ENCODE data around the gene PALLD. TPM values are rescaled to one million over a fixed set of nuclear protein-coding genes. Genes with fewer than 3 reads are reported as not detected.

The PALLD gene
- total RNA-seq, 2 donors from 2014 or later, result 440 to 625 TPM

DNA sequence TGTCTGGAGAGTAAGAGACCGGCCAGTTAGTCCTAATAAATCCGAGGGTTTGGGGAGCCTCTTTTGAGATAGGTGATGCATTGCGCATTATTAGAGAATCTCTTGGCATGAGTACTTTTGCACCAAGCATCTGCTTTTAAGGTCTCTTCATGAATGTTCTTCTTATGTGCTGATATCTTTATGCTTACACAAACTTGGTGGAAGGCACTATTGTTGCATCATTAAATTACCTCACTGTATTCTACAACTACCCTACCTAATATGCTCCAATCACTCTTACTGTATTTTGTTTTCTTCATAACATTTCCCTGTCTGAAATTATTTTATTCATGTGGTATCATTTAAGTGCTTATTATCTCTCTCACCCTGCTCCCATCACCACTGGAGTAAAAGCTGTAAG is 151.6 kb downstream of the PALLD start:
- intact Hi-C loops (cut with DNase I), result no loop called here
- ATAC-seq, result no peak

DNA sequence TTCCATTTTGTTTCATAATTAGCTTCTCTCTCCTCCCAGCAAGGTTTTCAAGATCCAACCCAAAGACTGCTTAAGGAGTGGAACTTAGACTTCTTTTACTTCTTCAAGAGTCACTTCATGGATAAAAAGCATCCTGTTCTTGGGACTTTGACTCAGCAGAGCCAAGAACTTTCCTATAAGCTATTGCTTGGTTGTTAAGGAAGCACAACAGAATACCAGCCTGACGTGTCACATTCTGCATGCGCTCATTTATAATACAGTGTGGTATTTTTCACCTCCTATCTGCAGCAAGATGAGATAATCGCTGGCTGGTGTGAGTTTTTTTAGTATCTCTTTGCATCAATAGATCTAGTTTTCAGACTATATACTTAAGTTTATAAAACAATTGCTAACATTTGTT is 152.1 kb downstream of the PALLD start:
- ATAC-seq (peak in 1 of 2 donors; percentile 29), DNase-seq (no peak)
- intact Hi-C loops (cut with DNase I), result no loop called here

More for the DNA sequence above, 151.6 kb downstream of the PALLD start:
- DNase-seq, result no peak

DNA sequence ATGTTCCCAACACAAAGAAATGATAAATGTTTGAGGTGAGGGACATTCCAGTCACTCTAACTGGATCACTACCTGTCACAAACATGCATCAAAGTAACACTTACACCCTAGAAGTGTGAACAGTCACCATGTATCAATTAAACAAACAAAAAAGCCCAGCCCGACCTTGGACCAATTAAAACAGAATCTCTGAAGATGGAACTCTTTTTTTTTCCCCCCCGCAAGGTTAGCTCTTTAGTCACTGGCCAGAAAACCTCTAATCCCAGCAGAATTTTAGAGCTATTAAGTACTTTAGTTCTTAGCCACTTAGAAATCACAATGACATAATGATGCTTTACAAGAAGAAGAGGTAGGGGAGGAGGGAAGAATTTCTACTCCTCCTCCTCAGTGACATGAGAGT is 154.5 kb downstream of the PALLD start:
- no peak for ATAC-seq

DNA sequence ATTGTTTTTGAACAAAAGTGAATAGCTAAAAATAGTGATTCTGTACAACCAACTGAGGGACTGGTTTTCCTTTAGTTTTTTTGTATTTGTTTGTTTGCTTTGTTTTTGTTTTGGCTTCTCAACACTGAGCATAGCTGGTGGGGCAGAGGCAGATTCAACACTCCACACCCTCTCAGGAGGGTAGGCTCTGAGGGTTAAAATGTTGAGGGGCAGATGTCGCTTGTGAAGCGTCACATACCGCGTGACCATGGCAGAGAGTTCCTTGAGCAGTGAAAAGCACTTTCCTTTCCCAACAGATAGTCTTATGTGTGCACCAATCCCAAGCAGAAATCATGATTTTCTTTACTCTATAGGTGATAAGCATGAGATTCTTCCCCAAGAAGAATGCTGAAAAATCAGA is 155.0 kb downstream of the PALLD start:
- intact Hi-C loops (cut with DNase I), result no loop called here
- ATAC-seq, result no peak

More for the DNA sequence above, 154.5 kb downstream of the PALLD start:
- intact Hi-C loops (cut with DNase I), result no loop called here
- DNase-seq, result no peak

DNA sequence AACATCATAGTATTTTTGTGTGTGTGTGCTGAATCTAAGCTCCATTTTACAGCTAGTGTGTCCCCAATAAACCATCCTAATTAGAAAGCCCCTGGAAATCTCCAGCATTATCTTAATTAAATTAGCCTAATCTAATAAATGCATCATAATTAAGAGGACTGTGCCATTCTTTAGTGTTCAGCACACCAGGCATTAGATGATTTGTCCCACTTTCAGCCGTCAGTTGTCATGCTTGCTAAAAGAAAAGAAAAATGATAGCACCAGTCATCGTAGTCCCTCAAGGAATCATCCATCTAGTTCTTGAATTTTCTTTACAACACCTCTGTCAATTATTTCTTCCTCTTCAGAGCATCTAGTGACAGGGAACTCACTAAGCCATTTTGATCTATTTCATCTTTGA is 155.9 kb downstream of the PALLD start:
- no peak for DNase-seq
- intact Hi-C loops (cut with DNase I), result no loop called here
- ATAC-seq, result no peak

More for the DNA sequence above, 155.0 kb downstream of the PALLD start:
- no peak for DNase-seq

DNA sequence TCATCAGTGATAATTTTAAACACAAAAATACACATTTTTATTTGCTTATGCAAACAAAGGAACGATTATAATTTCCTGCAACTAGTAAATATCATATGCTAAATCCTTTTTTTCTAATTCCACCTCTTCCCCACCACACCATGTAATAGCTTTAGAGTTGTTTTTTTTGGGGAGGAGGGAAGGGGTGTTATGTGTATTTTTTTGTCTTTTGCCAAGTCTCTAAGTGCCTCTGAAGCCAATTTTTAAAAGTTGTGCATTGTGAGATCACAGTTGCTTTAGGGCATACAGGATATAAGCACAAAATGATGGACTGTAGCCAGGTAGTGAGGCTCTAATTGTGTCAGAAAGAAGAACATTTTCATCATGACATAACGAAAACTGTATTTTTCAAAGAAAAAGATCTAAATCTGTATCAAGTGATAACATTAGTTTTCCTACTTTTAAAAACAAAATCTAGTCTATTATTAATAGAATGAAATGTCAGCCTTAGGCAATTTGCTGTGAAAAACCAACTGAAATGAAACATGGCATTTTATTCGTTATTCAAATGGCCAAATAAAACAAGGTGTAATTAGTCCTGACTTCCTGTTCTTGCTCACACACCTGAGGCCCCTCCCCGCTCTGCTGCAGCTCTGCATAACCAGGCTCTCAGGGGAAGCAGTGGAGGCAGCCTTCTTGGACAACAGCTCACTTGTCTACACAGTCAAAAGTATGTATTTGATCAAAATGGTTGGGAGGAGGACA is 157.4 kb downstream of the PALLD start:
- DNase-seq (no peak), ATAC-seq (no peak)
- intact Hi-C loops (cut with DNase I), result no loop called here

DNA sequence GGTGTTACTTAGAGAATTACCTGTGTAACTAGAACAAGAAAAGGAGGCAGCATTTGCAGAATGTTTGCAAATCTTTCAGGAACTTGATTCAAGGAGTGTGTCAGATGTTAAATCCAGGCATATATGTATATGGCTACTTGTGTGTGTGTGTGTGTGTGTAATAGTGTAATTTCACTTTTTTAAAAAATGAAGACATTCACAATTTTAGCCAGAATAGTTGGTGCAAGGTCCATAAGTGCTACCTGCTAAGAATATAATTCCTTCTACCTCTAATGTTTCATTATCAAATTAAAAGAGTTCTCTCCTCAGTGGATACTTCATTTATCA is 158.0 kb downstream of the PALLD start:
- no peak for ATAC-seq
- intact Hi-C loops (cut with DNase I), result no loop called here
- DNase-seq, result no peak

DNA sequence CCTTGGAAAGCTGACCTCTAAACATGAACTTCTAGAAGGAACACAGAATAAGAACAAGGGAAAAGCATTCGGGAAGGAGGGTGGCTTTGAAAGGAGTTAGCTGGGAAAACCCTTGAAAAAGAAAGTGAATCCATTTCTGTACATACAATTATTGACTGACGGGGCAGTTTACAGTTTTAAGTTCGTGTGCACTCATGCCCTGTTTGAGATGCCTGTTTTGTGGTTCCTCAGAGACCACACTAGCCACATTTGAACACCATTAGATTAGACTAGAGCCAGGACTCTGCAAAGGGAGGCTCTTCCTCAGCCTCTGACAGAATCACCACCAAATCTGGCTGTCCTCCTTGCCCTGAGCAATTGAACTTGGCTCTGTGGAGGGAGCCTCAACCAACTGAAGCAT is 158.3 kb downstream of the PALLD start:
- DNase-seq (no peak), ATAC-seq (no peak)
- intact Hi-C loops (cut with DNase I), result no loop called here

DNA sequence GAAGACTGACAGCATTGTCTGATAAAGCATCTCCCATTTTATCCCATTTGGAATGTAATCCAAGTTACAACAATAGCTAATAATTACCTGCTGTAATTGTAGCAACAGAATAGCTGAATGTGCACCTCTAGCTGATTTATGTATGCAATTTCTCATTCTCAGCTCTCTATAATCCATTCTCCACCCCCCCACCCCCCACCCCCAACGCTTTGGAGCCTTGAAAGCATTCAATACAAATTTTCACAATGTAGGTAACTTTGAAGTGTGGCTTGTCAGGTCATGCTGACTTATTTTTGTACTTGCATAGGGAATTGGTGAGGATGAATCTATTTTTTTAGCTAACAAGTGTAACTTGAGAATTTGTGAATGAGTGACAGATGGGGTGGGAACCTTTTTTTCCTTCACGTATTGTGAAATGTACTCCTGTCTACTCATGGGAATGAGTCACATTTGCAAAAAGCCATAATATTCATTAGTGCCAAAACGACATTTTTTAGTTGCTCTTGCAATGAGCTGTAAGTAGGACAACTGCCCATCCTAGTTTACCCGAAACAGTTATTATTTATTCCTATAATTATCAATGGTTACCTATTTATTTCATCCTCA is 159.3 kb downstream of the PALLD start:
- intact Hi-C loops (cut with DNase I), result no loop called here
- ATAC-seq (peak in 1 of 2 donors; percentile 54), DNase-seq (no peak)

DNA sequence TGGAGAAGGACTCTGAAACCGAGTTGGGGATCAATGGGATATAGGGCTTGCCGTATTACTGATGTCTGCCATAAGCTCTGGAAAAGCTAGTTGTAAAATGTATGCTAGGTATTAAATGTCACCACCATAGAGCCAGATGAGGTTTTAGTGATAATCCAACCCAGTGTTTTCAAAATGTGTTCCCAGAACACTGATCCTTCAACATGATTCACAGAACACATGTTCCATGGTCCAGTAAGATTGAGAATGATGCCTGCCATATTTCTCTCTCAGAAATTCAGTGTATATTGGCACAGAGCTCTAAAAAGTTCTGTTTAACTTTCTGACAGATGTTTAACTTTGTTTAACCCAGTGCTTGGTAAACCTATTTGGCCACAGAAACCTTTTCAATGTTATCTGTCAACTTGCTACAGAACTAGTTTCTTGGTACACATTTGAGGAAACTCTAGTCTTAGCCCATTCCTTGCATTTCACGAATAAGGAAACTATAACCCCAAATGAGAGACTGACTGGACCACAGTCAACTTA is 160.2 kb downstream of the PALLD start:
- ATAC-seq (no peak), DNase-seq (no peak)
- intact Hi-C loops (cut with DNase I), result no loop called here

DNA sequence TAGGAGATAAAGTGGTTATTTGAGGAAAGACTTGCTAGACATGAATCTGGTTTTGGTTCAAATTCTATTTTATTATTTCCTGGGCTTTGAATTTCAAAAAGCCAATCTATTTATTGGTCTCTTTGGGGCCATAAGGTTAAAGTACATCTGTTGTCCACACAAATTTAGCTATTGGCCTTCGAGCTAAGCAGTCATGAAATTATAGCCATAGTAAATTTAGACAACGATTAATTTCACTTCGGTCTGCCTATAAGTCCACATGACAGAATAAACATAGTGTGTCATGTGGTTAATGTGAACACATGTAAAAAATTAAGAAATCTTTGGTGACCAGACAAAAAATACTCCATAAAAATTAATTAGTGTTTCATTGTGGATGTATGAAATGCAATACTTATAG is 161.9 kb downstream of the PALLD start:
- no peak for DNase-seq
- ATAC-seq, result no peak
- intact Hi-C loops (cut with DNase I), result no loop called here

DNA sequence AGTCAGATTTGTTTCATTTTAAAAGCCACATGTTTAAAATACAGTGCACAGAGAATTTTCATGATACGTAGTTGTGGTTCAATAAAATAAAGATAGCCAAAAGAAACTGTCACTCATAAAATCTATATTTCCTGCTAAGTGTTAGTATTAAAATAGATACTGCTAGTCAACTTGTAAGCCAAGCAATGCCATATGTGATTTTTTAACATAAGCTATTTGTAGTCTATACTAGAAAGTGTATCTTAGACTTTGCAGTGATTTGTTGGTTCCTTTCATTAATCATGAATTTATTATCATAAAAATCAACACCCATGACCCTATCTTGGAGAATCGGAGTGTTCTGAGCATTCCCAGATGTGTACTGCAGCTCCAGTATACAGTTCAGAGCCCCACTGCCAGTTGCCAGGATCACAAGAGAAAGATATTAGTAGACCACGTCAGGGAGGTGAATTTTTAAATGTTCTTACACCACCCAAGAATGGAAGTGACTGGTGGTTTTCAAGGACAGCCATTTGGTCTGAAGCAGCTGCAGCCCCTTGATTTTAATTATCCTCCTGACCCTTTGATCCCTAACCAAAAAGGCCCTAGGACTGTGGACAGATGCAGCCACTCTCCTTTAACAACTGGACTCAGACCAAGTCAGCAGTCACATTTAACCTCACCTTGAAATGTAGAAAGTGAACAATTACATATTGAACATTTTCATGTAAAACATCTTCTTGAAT is 163.1 kb downstream of the PALLD start:
- intact Hi-C loops (cut with DNase I), result no loop called here
- ATAC-seq, result no peak
- no peak for DNase-seq

DNA sequence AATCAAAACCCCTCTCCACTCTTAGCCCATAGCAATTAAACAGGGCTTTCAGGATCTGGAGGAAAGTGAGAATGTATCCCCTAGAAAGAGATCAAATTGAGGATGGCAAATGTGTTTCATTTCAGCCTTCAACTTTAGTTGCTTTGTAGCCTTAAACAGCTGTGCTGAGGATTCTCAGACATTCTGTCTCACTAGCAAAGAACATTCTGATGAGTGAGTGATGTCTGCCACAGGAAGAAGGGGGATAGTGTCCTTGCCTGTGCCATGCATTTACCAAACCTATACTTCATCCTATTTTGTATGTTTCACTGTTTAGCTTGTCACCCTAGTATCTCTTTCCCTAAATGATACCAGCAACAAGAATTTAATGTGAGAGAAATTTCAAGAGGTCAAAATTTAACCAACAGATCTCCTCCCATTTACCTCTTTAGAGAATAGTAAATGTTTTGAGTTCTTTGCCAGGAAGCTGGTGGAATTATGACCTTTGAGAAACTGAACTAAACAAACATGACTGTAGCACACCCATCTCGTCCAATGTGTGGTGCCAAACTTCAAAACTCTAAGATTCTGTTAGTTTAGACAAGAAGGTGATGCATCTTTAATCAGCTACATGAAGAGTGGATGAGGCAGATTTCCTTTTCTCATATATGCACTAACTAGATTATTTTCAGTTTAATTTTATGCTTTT is 165.6 kb downstream of the PALLD start:
- ATAC-seq (no peak), DNase-seq (no peak)
- intact Hi-C loops (cut with DNase I), result no loop called here

DNA sequence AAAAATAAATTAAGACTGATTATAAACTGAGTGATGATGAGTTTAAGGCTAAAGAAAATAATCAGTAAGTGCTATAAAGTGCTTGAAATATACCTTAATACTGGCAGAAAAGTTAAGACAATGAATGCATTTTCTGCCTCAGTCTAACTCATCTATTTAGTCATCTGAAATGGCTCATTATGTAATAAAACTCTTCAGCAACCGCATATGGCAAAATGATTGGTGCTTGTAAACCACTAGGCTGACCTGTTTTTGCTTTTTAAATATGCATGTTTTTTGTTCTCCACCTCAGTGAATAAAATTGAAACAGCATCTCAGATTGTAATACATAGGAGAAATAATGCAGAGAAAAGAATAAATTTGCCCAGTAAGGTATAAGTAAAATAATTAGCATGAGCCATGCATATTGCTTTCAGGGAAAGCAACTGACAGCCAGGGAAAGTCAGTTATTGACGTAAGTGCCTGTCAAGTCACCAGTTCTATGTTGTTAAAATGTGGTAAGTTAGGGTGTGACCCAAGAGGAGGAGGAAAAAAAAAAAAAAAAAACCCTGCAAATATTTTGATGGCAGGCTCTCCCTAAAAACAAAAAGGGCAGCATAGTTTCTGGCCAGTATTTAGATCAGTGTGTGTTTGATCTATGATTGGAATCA is 167.5 kb downstream of the PALLD start:
- intact Hi-C loops (cut with DNase I), result no loop called here
- ATAC-seq (no peak), DNase-seq (no peak)

DNA sequence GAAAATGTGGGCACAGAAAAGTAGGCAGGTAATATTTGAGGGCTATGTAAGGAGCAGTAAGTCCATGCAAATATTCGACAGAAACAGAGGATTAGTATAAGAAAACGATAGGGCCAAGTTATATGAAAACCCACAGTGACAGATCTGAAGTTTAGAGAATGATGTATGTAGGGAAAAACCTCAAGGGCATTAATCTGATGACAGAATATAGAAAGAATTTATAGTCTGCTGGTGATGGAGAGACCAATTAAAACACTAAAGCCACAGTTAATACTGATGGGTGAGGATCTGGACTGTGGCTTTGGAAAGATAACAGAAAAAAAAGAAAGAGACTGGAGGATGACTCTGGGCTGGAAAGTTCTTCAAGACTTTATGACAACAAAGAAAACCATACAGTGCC is 169.7 kb downstream of the PALLD start:
- ATAC-seq (peak in 1 of 2 donors; percentile 18), DNase-seq (no peak)

DNA sequence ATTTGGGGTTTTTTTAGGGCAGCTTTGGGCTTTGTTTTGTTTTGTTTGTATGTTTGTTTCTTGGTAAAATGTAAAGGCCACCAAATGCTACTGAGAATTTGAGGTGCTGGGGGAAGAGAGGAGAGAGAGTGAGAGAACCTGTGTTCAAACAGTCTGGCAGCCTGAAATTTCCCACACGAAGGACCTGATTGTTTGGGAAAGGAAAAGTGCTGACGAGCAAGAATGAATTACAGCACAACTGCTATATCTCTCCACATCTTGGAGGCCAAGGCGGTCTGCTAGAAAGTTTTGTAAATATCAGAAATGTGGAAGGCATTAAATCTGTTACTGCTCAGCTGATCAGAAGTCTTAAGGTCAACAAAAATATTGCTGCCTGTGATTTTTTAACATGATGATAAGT is 170.5 kb downstream of the PALLD start:
- intact Hi-C loops (cut with DNase I), result no loop called here
- no peak for DNase-seq
- ATAC-seq, result no peak

More for the DNA sequence above, 169.7 kb downstream of the PALLD start:
- intact Hi-C loops (cut with DNase I), result no loop called here

DNA sequence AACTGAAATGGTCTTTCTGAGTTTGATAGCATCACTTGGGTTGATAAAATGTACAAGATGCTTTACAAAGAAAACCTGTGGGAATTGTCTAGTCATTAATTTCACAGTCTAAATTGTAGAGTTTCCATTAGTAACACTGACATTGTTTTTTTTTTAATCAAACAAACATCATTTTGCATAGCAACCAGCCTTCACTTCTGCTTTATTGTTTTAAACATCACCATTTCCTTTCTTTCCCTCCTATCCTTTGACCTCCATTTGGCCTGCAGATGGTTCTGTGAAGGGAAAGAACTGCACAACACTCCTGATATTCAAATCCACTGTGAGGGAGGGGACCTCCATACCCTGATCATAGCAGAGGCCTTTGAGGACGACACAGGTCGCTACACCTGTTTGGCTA is 171.1 kb downstream of the PALLD start:
- DNase-seq (no peak), ATAC-seq (no peak)
- intact Hi-C loops (cut with DNase I), result no loop called here

DNA sequence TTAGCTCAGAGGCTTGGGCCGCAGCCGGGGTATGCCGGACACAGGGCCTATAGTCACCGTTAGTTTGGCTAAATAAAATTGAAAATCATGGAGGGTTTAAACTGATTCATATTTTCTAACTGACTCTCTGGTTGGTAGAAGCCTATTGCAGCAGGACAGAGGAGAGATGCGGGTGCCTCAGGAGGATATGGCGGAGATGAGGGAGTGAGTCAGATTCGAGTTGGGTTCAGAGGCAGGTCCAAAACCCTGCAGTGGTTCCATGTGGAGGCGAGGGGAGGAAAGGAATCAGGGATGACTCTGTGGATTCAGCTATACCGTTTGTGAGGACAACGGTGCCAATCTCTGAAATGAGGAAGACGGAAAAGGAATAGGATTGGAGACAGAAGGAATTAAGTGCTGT is 176.6 kb downstream of the PALLD start:
- ATAC-seq, result no peak
- intact Hi-C loops (cut with DNase I), result no loop called here
- DNase-seq, result no peak

DNA sequence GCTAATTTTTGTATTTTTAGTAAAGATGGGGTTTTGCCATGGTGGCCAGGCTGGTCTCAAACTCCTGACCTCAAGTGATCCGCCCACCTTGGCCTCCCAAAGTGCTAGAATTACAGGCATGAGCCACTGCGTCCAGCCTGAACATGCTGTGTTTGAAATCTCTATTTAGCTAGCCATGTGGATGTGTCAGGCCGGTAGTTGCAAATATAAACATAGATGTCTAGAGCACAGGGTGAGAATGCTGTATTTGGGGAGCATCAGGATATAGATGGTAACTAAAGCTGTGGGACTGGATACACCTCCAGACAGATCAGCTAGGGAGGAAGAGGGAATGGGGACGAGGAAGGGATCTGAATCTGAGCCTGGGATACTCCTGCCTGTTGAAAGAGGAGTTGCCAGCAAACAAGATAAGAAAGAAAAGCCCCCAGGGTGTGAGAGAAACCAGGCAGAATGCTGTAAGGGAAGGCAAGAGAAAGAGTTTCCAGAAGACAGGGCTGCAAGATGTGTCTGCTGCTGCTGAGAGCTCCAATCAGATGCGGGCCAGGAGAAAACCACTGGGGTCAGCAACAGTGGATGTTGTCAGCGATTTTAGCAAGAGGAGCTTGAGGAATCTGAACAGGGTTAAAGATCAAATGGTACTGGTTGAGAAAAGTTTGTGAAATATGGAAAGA is 177.4 kb downstream of the PALLD start:
- DNase-seq (no peak), ATAC-seq (peak in 1 of 2 donors; percentile 52)
- intact Hi-C loops (cut with DNase I), result no loop called here

Data from left cardiac atrium (tissue), 4 donors.